ENCODE results near the gene NTNG2.

NTNG2 gene

GRCh38 chr9:132239999-132240840, 78.4 kb downstream of the NTNG2 start:
- no peaks in the 10 kb centered on the region for H3K9me3 ChIP-seq (ENCODE audit: control insufficient read depth in 1 of 2, low read length in 2 of 2)
- H3K27me3 ChIP-seq (ENCODE audit: control insufficient read depth in 1 of 2, insufficient read depth in 2 of 2, low read length in 2 of 2), result peaks cover 14 to 16% of the 10 kb centered on the region in 2 donors
- H3K4me3 ChIP-seq (ENCODE audit: low read depth in 1 of 2, low read length in 2 of 2), result peak overlapping the region; percentile 56 to 68
- H3K27ac ChIP-seq (ENCODE audit: low read depth, low read length), result no peak overlapping the region
- no peak overlapping the region for H3K9ac ChIP-seq (ENCODE audit: low read depth in 1 of 2, low read length in 2 of 2)
- H3K36me3 ChIP-seq (ENCODE audit: control insufficient read depth in 1 of 2, insufficient read depth in 2 of 2, low read length in 2 of 2), result no peaks in the 10 kb centered on the region
- peaks cover 9 to 14% of the 10 kb centered on the region in 2 donors for H3K4me1 ChIP-seq (ENCODE audit: control insufficient read depth in 1 of 2, insufficient read depth in 2 of 2, low read length in 2 of 2)

GRCh38 chr9:132240841-132241482, 79.1 kb downstream of the NTNG2 start:
- Histone ChIP-seq H3K27ac (ENCODE audit: low read depth, low read length) (no peak overlapping the region), H3K9ac (ENCODE audit: low read depth in 1 of 2, low read length in 2 of 2) (peak overlapping the region in 1 of 2 donors; percentile 38)

GRCh38 chr9:132241483-132241839, 79.6 kb downstream of the NTNG2 start:
- Histone ChIP-seq H3K4me1 (ENCODE audit: control insufficient read depth in 1 of 2, insufficient read depth in 2 of 2, low read length in 2 of 2) (peaks cover 9 to 14% of the 10 kb centered on the region in 2 donors), H3K27ac (ENCODE audit: low read depth, low read length) (peak overlapping the region; percentile 10), H3K4me3 (ENCODE audit: low read depth in 1 of 2, low read length in 2 of 2) (peak overlapping the region; percentile 70 to 81), H3K9ac (ENCODE audit: low read depth in 1 of 2, low read length in 2 of 2) (peak overlapping the region in 1 of 2 donors; percentile 38), H3K27me3 (ENCODE audit: control insufficient read depth in 1 of 2, insufficient read depth in 2 of 2, low read length in 2 of 2) (peaks cover 17 to 21% of the 10 kb centered on the region in 2 donors), H3K36me3 (ENCODE audit: control insufficient read depth in 1 of 2, insufficient read depth in 2 of 2, low read length in 2 of 2) (no peaks in the 10 kb centered on the region), H3K9me3 (ENCODE audit: control insufficient read depth in 1 of 2, low read length in 2 of 2) (no peaks in the 10 kb centered on the region)

More at GRCh38 chr9:132240841-132241482, 79.1 kb downstream of the NTNG2 start:
- Histone ChIP-seq H3K36me3 (ENCODE audit: control insufficient read depth in 1 of 2, insufficient read depth in 2 of 2, low read length in 2 of 2) (no peaks in the 10 kb centered on the region), H3K4me1 (ENCODE audit: control insufficient read depth in 1 of 2, insufficient read depth in 2 of 2, low read length in 2 of 2) (peaks cover 9 to 14% of the 10 kb centered on the region in 2 donors), H3K9me3 (ENCODE audit: control insufficient read depth in 1 of 2, low read length in 2 of 2) (no peaks in the 10 kb centered on the region), H3K27me3 (ENCODE audit: control insufficient read depth in 1 of 2, insufficient read depth in 2 of 2, low read length in 2 of 2) (peaks cover 17 to 21% of the 10 kb centered on the region in 2 donors), H3K4me3 (ENCODE audit: low read depth in 1 of 2, low read length in 2 of 2) (peak overlapping the region; percentile 70 to 81)

GRCh38 chr9:132241840-132242620, 80.2 kb downstream of the NTNG2 start:
- Histone ChIP-seq H3K9me3 (ENCODE audit: control insufficient read depth in 1 of 2, low read length in 2 of 2) (no peaks in the 10 kb centered on the region), H3K27me3 (ENCODE audit: control insufficient read depth in 1 of 2, insufficient read depth in 2 of 2, low read length in 2 of 2) (peaks cover 17 to 24% of the 10 kb centered on the region in 2 donors), H3K27ac (ENCODE audit: low read depth, low read length) (no peak overlapping the region), H3K9ac (ENCODE audit: low read depth in 1 of 2, low read length in 2 of 2) (peak overlapping the region in 1 of 2 donors; percentile 52), H3K4me3 (ENCODE audit: low read depth in 1 of 2, low read length in 2 of 2) (peak overlapping the region; percentile 70 to 81), H3K36me3 (ENCODE audit: control insufficient read depth in 1 of 2, insufficient read depth in 2 of 2, low read length in 2 of 2) (no peaks in the 10 kb centered on the region), H3K4me1 (ENCODE audit: control insufficient read depth in 1 of 2, insufficient read depth in 2 of 2, low read length in 2 of 2) (peaks cover 9 to 14% of the 10 kb centered on the region in 2 donors)

GRCh38 chr9:132242621-132243155, 80.8 kb downstream of the NTNG2 start:
- Histone ChIP-seq H3K27me3 (ENCODE audit: control insufficient read depth in 1 of 2, insufficient read depth in 2 of 2, low read length in 2 of 2) (peaks cover 17 to 25% of the 10 kb centered on the region in 2 donors), H3K4me1 (ENCODE audit: control insufficient read depth in 1 of 2, insufficient read depth in 2 of 2, low read length in 2 of 2) (peaks cover 9 to 14% of the 10 kb centered on the region in 2 donors), H3K4me3 (ENCODE audit: low read depth in 1 of 2, low read length in 2 of 2) (peak overlapping the region; percentile 69 to 74), H3K9ac (ENCODE audit: low read depth in 1 of 2, low read length in 2 of 2) (peak overlapping the region in 1 of 2 donors; percentile 52), H3K9me3 (ENCODE audit: control insufficient read depth in 1 of 2, low read length in 2 of 2) (no peaks in the 10 kb centered on the region), H3K27ac (ENCODE audit: low read depth, low read length) (no peak overlapping the region), H3K36me3 (ENCODE audit: control insufficient read depth in 1 of 2, insufficient read depth in 2 of 2, low read length in 2 of 2) (no peaks in the 10 kb centered on the region)

GRCh38 chr9:132243156-132244074, 81.6 kb downstream of the NTNG2 start:
- no peak overlapping the region for H3K27ac ChIP-seq (ENCODE audit: low read depth, low read length)
- H3K9ac ChIP-seq (ENCODE audit: low read depth in 1 of 2, low read length in 2 of 2), result no peak overlapping the region
- H3K27me3 ChIP-seq (ENCODE audit: control insufficient read depth in 1 of 2, insufficient read depth in 2 of 2, low read length in 2 of 2), result peaks cover 17 to 25% of the 10 kb centered on the region in 2 donors
- H3K36me3 ChIP-seq (ENCODE audit: control insufficient read depth in 1 of 2, insufficient read depth in 2 of 2, low read length in 2 of 2), result no peaks in the 10 kb centered on the region
- H3K9me3 ChIP-seq (ENCODE audit: control insufficient read depth in 1 of 2, low read length in 2 of 2), result no peaks in the 10 kb centered on the region
- H3K4me1 ChIP-seq (ENCODE audit: control insufficient read depth in 1 of 2, insufficient read depth in 2 of 2, low read length in 2 of 2), result peaks cover 9 to 14% of the 10 kb centered on the region in 2 donors
- no peak overlapping the region for H3K4me3 ChIP-seq (ENCODE audit: low read depth in 1 of 2, low read length in 2 of 2)

- H3K9me3 ChIP-seq (ENCODE audit: control insufficient read depth in 1 of 2, low read length in 2 of 2), result no peaks in the 10 kb centered on the region
- peaks cover 9 to 14% of the 10 kb centered on the region in 2 donors for H3K4me1 ChIP-seq (ENCODE audit: control insufficient read depth in 1 of 2, insufficient read depth in 2 of 2, low read length in 2 of 2)
- H3K27ac ChIP-seq (ENCODE audit: low read depth, low read length), result no peak overlapping the region
- H3K27me3 ChIP-seq (ENCODE audit: control insufficient read depth in 1 of 2, insufficient read depth in 2 of 2, low read length in 2 of 2), result peaks cover 17 to 29% of the 10 kb centered on the region in 2 donors
- no peaks in the 10 kb centered on the region for H3K36me3 ChIP-seq (ENCODE audit: control insufficient read depth in 1 of 2, insufficient read depth in 2 of 2, low read length in 2 of 2)
- H3K9ac ChIP-seq (ENCODE audit: low read depth in 1 of 2, low read length in 2 of 2), result no peak overlapping the region
- H3K4me3 ChIP-seq (ENCODE audit: low read depth in 1 of 2, low read length in 2 of 2), result no peak overlapping the region
Observed at GRCh38 chr9:132244582-132245455, 83.0 kb downstream of the NTNG2 start.

GRCh38 chr9:132245465-132245864, 83.6 kb downstream of the NTNG2 start:
- no peaks in the 10 kb centered on the region for H3K36me3 ChIP-seq (ENCODE audit: control insufficient read depth in 1 of 2, insufficient read depth in 2 of 2, low read length in 2 of 2)
- H3K4me1 ChIP-seq (ENCODE audit: control insufficient read depth in 1 of 2, insufficient read depth in 2 of 2, low read length in 2 of 2), result peaks cover 9 to 11% of the 10 kb centered on the region in 2 donors
- peaks cover 17 to 29% of the 10 kb centered on the region in 2 donors for H3K27me3 ChIP-seq (ENCODE audit: control insufficient read depth in 1 of 2, insufficient read depth in 2 of 2, low read length in 2 of 2)
- H3K27ac ChIP-seq (ENCODE audit: low read depth, low read length), result no peak overlapping the region
- no peaks in the 10 kb centered on the region for H3K9me3 ChIP-seq (ENCODE audit: control insufficient read depth in 1 of 2, low read length in 2 of 2)
- H3K4me3 ChIP-seq (ENCODE audit: low read depth in 1 of 2, low read length in 2 of 2), result no peak overlapping the region
- H3K9ac ChIP-seq (ENCODE audit: low read depth in 1 of 2, low read length in 2 of 2), result no peak overlapping the region
